Hepatocyte (in vitro differentiated cells): Measurements from ENCODE around the gene SLFN12L. TPM values are rescaled to one million over a fixed set of nuclear protein-coding genes. Genes with fewer than 3 reads are reported as not detected.

Source experiments
- DNase-seq: peaks from one replicate; pipeline ENCODE4 v3.0.0-alpha.2; 2016; ENCODE audit warnings: low spot score
- H2AFZ ChIP-seq: fragments of 200-600 bp; sonication (generic); 2 replicates; pipeline ENCODE4 v1.6.0; 2016; ENCODE audit warnings: antibody characterized with exemption, mild to moderate bottlenecking
- H3K27ac ChIP-seq: fragments of 200-600 bp; sonication (generic); 2 replicates; pipeline ENCODE4 v1.5.1; 2016; ENCODE audit warnings: mild to moderate bottlenecking
- H3K27me3 ChIP-seq: fragments of 200-600 bp; sonication (generic); 2 replicates; pipeline ENCODE4 v1.6.1; 2016
- H3K36me3 ChIP-seq: fragments of 200-600 bp; sonication (generic); replicated peaks from 2 replicates; pipeline ENCODE4 v1.5.1; 2016; ENCODE audit warnings: low read depth; ENCODE audit not compliant: insufficient read depth
- H3K4me1 ChIP-seq: fragments of 200-600 bp; sonication (generic); 2 replicates; pipeline ENCODE4 v1.5.1; 2016; ENCODE audit warnings: mild to moderate bottlenecking, moderate library complexity; ENCODE audit not compliant: insufficient read depth
- H3K4me2 ChIP-seq: fragments of 200-600 bp; sonication (generic); 2 replicates; pipeline ENCODE4 v1.6.0; 2016
- H3K4me3 ChIP-seq: fragments of 200-600 bp; sonication (generic); 2 replicates; pipeline ENCODE4 v1.5.1; 2016; ENCODE audit warnings: mild to moderate bottlenecking
- H3K79me2 ChIP-seq: fragments of 200-600 bp; sonication (generic); 2 replicates; pipeline ENCODE4 v1.6.0; 2017; ENCODE audit warnings: mild to moderate bottlenecking
- H3K9me2 ChIP-seq: fragments of 200-600 bp; sonication (generic); replicated peaks from 2 replicates; pipeline ENCODE4 v1.6.0; 2017; ENCODE audit warnings: mild to moderate bottlenecking; ENCODE audit not compliant: insufficient read depth
- H3K9me3 ChIP-seq: fragments of 200-600 bp; sonication (generic); 2 replicates; pipeline ENCODE4 v1.5.1; 2016; ENCODE audit warnings: low read depth, mild to moderate bottlenecking
- H4K20me1 ChIP-seq: fragments of 200-600 bp; sonication (generic); 2 replicates; pipeline ENCODE4 v1.6.0; 2016; ENCODE audit warnings: mild to moderate bottlenecking; ENCODE audit not compliant: insufficient read depth, poor library complexity, severe bottlenecking
- EZH2 ChIP-seq: fragments of 200-600 bp; sonication (generic); IDR thresholded peaks from 2 replicates; pipeline ENCODE4 v1.6.1; 2016; ENCODE audit warnings: antibody characterized with exemption, mild to moderate bottlenecking, borderline replicate concordance
- EZH2phosphoT487 ChIP-seq: fragments of 200-600 bp; sonication (generic); IDR thresholded peaks from one replicate; pipeline ENCODE4 v1.6.1; 2018; ENCODE audit warnings: antibody characterized with exemption, mild to moderate bottlenecking, low read depth, moderate library complexity; ENCODE audit not compliant: unreplicated experiment, severe bottlenecking
- WGBS: methylation state at CpG from one replicate; pipeline ENCODE4 v1.1.6; 2016; ENCODE audit warnings: low lambda C conversion rate; ENCODE audit errors: missing lambda C conversion rate; 5-methylcytosine and 5-hydroxymethylcytosine counted together
- polyA plus RNA-seq: library from polyadenylated mRNA; unstranded; fragments of >200 nt; fragmentation: Nextera tagmentation; extraction: Ambion mirVana; gene quantifications from 2 replicates; pipeline ENCODE4 v1.2.1, GENCODE V29; 2016
- total RNA-seq: library from RNA; depleted of rRNA; stranded (reverse); fragments of >200 nt; gene quantifications from 2 replicates; pipeline ENCODE4 v1.2.3, GENCODE V29; 2014
- TF ChIP-seq, protein P1 (sequence below): fragments of 200-600 bp; sonication (generic); IDR thresholded peaks from 2 replicates; pipeline ENCODE4 v1.5.1; 2016; ENCODE audit warnings: antibody characterized with exemption, mild to moderate bottlenecking; ENCODE audit not compliant: poor library complexity

Gene SLFN12L
- total and polyA plus RNA-seq, 2 experiments from 2014 or later: 0.03 TPM; not detected in 1

DNA sequence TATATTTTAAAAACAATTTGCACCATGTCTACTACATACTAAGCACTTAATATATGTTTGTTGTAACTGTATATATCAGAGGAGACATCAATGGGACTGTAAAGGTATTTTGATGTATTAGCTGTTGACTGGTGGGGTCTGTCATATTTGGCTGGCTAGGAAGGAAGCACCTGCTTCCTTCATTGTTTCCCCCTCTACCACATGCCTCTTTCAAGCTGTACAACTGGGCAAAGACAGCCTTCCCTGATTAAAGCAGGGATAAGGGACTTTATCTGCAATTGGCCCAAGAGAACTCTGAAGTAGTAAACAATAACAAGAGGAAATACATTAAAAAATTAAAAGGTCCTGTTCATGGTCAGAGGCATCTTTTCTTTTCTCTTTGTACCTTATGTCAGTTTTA is 5.5 kb upstream of the SLFN12L start:
- H3K79me2 ChIP-seq: no peaks in the 10 kb centered on the region
- H3K4me1 ChIP-seq: no peaks in the 10 kb centered on the region
- H3K27ac ChIP-seq: no peak overlapping the region
- H3K27me3 ChIP-seq: peaks cover 26% of the 10 kb centered on the region
- H3K4me2 ChIP-seq: no peak overlapping the region
- no peak overlapping the region for H3K4me3 ChIP-seq
- H2AFZ ChIP-seq: no peak overlapping the region
- H3K9me3 ChIP-seq: no peaks in the 10 kb centered on the region
- TF ChIP-seq EZH2phosphoT487 (no peak), EZH2 (no peak)
- TF ChIP-seq, protein P1, sequence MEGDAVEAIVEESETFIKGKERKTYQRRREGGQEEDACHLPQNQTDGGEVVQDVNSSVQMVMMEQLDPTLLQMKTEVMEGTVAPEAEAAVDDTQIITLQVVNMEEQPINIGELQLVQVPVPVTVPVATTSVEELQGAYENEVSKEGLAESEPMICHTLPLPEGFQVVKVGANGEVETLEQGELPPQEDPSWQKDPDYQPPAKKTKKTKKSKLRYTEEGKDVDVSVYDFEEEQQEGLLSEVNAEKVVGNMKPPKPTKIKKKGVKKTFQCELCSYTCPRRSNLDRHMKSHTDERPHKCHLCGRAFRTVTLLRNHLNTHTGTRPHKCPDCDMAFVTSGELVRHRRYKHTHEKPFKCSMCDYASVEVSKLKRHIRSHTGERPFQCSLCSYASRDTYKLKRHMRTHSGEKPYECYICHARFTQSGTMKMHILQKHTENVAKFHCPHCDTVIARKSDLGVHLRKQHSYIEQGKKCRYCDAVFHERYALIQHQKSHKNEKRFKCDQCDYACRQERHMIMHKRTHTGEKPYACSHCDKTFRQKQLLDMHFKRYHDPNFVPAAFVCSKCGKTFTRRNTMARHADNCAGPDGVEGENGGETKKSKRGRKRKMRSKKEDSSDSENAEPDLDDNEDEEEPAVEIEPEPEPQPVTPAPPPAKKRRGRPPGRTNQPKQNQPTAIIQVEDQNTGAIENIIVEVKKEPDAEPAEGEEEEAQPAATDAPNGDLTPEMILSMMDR: no peak
- no peaks in the 10 kb centered on the region for H3K9me2 ChIP-seq
- H4K20me1 ChIP-seq: no peaks in the 10 kb centered on the region
- DNase-seq: no peak
- no peaks in the 10 kb centered on the region for H3K36me3 ChIP-seq

DNA sequence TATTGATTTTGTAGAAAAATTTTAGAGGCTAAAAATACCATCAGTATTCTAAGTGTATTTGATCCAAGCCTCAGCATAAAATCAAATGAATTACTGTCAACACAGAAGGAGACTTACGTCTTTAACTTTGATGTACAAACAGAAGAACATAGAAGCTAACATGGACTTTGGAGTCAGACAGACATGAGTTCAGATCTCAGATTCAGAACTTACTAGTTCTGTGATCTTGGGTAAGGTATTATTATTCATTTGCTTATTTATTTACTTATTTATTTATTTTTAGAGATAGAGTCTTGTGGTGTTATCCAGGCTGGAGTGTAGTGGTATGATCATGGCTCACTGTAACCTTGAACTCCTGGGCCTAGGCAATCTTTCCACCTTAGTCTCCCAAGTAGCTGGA is 4.0 kb upstream of the SLFN12L start:
- Histone ChIP-seq H3K4me3 (no peak overlapping the region), H3K4me2 (no peak overlapping the region), H3K9me2 (no peaks in the 10 kb centered on the region), H3K4me1 (no peaks in the 10 kb centered on the region), H2AFZ (no peak overlapping the region), H3K79me2 (no peaks in the 10 kb centered on the region), H3K27ac (no peak overlapping the region), H4K20me1 (no peaks in the 10 kb centered on the region), H3K36me3 (no peaks in the 10 kb centered on the region), H3K9me3 (no peaks in the 10 kb centered on the region), H3K27me3 (peaks cover 13% of the 10 kb centered on the region)
- no peak for DNase-seq
- TF ChIP-seq, protein P1: no peak
- TF ChIP-seq EZH2phosphoT487 (no peak), EZH2 (no peak)
- 42% methylated on average over 1 of the region's 1 CpG for WGBS

DNA sequence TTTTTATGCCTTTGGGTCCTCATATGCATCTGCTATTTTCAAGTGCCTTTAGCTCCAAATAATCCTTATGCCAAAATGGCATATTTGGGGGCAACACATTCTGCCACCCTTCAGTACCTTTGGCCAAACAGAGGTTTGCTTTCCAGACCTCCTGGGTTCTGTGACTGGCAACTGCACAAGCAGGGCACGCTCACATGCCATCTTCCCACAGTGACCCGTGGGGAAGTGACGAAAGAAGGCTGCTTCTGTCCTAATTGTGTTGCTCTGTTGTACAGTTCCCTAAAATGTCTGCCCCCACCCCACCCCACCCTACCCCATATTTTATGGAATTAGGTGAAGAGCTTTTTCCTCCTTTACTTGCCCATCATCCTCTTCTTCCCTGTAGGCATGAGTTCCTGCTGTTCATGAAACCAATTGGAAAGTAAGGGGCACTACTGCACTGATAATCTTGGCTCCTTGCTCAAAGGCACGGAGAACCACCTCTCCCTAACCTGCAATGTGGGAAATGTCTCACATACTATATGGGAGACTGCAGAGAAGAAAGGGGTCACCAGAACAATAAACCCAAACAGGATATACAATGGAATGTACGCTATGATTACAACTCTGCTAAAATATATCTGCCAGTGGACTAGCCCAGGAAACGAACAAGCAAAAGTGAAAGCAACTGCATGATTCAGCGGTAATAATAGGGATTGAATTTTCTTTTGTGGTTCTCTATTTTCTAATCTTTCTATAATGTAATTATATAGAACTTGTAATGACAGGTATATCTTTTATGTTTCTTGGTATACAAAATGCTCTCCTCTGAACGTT is 3.3 kb upstream of the SLFN12L start:
- H3K4me3 ChIP-seq: no peak overlapping the region
- no peak overlapping the region for H3K27ac ChIP-seq
- no peak overlapping the region for H2AFZ ChIP-seq
- no peaks in the 10 kb centered on the region for H3K36me3 ChIP-seq
- H4K20me1 ChIP-seq: no peaks in the 10 kb centered on the region
- TF ChIP-seq, protein P1: no peak
- TF ChIP-seq EZH2phosphoT487 (no peak), EZH2 (no peak)
- H3K9me3 ChIP-seq: no peaks in the 10 kb centered on the region
- no peak overlapping the region for H3K4me2 ChIP-seq
- no peaks in the 10 kb centered on the region for H3K9me2 ChIP-seq
- DNase-seq: no peak
- WGBS: 72% methylated on average over 8 of the region's 8 CpGs
- no peaks in the 10 kb centered on the region for H3K79me2 ChIP-seq
- H3K27me3 ChIP-seq: peaks cover 9% of the 10 kb centered on the region
- H3K4me1 ChIP-seq: no peaks in the 10 kb centered on the region
